ENCODE measurements around the gene DOCK1. TPM values are rescaled to one million over a fixed set of nuclear protein-coding genes. Genes with fewer than 3 reads are reported as not detected.

The DOCK1 gene
- polyA plus RNA-seq, 1 donor: 29.9 TPM

DNA sequence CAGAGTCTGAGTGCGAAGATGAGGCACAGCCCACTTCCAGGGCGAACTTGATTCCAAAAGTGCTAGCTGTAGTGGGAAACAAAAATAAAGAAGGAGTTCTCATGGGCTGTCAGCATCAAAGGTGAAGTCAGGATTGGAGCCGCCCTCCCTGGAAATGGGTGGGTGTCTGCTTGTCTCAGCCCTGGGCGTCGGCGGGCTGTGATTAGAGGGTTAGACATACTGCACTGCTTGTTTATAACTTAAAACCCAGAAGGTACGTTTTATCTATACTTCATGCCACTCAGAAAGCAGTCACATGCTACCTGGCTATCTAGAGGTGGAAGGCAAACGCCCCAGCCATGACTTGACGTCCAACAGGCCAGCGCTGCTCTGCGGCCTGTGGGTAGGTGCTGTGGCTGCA is 535.1 kb downstream of the DOCK1 start:
- DNase-seq: no peak

DNA sequence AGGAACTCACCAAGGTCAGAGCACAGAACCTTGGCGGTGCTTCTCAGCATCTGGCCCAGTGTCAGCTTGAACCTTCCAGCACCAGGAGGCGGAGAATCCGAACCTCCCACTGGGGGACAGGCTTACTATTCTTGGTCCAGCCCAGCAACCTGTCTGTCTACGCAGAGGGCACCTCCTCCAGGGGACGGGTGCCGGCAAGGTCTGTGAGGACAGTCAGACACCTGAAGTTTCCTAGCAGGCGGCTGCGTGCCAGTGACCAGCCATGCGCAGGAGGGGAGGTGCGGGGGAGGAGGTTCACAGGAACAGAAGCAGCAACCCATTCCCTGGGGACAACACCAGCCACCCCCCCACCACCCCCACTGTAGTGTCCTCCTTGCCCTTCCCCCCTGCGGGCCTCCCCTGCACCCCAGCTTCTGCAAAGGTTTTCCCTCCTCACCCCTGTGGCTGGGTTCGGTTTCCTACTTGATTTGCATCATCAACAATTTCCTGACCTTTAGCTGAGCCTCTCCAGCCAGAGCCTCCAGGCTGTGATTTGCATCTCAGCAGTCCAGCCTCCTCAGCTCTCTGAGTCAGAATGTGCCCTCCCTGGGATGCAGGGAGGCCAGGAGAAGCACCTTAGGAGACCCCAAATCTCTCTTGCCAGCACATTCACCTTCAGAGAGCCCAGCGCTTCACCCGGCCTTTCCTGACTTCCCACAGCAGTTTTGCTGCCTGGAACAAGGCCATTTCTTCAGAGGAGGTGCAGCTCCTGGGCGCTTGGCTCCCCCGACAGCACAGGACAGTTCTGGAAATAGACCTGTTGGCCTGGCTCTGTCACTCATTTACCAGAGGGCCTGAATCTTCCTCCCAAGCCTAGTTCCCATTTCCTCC is 536.4 kb downstream of the DOCK1 start:
- no peak for DNase-seq

DNA sequence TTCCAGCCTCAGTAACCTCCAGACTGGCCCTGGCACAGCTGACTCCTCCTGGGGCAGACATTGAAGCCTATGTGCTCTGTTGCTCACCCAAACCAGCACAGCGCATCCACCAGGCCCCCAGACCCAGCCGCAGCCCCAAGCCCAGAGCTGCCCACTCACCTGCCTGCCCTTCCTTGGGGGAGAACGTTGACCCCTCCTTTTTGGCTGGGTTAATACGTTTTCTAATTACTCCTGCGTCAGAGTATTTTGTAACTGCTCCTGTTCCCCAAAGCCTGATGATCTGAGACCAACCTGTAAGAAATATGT is 536.9 kb downstream of the DOCK1 start:
- DNase-seq: no peak

DNA sequence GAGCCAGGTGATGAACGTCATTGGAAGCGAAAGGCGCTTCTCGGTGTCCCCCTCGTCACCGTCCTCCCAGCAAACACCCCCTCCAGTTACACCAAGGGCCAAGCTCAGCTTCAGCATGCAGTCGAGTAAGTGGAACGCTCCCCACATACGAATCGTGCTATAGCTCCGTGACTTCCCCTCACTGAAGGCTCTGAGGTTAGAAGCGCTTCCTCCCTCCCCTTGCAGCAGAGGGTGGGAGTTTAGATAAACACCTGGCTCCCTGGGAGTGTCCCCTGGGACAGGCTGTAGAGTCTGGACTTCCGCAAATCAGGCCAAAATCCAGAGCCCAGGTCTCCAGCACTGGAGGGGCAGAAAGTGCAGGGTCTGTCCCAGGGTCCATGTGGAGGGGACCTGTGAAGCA is 538.9 kb downstream of the DOCK1 start:
- DNase-seq: no peak

DNA sequence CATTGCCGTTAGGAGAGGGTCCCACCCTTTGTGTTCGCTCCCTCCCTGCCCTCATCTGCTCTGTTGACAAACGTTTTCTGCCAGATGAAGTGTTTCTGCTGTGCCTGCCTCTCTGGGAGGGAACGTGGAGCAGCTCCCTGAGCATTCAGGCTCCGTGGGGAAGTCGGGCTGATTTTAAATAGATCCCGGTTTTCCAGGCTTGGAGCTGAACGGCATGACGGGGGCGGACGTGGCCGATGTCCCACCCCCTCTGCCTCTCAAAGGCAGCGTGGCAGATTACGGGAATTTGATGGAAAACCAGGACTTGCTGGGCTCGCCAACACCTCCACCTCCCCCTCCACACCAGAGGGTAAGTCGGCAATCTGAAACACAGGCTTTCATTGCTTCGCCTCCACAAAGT is 542.0 kb downstream of the DOCK1 start:
- no peak for DNase-seq

DNA sequence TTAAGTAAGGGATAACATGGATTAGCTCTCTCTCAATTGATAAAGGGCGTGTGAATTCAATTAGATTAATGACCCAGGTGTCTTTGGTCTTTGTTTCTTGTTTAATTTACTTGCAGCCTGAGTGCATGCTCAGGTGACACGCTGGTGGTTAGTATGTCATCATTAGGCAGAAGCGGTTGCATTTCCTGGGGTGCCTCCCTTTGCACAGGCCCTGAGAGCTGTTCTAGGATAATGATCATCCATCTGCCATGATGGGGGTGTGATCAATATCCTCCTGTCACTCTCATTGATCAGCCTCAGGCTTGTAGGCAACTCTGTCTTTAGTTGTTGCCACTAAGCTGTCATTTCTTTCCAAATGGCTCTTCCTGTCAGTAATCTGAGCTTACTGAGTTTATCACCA is 544.3 kb downstream of the DOCK1 start:
- no peak for DNase-seq

DNA sequence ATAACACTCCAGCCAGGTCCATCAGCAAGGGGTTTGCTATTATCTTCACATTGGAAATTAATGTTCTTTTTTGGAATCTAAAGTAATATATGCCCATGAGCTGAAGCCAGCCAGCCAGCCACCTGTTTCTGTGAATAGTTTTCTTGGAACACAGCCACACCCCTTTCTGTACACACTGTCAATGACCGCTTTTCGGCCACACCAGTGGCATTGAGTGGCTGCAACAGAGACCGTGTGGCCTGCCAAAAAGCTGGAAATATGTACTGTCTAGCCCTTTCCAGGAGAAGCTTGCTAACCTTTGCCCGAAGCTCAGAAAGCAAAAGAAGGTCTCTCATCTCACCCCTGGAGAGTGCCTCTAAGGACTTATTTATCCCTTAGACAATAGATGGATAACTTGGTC is 545.4 kb downstream of the DOCK1 start:
- no peak for DNase-seq

DNA sequence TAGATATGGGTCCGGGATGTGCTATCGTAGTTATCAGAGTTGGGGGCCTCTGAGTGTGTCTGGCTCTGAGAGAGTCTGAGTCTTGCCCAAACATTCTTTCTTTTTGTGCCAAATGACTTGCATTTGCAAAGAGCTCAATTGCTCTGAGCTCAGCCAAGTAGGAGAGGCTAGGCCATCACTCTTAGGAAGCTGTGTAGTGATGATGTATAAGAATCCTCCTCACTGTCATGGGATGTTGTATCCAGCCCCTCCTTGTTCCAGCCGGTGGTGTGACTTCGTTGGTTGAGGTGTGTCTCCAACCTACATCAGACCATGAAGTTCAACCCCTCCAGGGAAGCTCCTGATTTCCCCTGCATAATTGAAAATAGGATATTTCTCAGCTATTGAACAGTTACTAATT is 546.4 kb downstream of the DOCK1 start:
- no peak for DNase-seq

DNA sequence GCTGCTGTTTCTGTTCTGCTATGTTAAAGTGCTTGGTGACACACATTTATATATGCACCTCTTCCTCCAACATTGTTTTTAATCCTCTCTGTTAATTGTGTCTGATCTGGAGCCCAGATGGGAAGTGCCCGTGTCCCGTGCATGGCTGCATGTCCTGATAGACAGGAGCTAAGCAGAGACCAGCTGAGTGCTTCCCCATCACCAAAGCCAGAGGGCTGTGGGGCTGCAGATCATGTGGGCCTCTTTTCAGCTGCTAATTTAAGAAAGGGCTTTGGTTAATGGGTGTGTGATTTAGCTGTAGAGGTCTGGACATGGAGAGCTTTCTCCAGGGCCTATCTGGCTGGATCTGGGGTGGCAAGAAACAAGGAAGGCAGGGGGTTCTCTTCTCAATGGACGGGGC is 547.3 kb downstream of the DOCK1 start:
- DNase-seq: no peak

DNA sequence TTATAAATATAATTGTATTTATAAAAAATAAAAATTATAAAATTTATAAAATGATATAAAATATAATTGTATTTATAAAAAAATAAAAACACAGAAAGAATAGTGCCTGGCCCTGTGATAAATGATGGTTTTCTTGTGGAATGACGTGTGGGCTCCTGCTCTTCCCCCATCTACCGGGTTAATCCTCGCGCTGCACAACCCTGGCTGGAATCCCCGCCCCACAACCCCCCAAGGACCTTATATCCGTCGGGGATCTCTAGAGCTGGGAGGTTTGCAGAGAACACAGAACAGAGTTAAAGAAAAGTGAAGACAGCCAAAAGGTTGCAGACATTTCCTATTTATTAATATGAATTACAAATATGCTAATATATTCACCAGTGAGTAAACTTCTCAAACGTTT is 548.5 kb downstream of the DOCK1 start:
- DNase-seq: no peak

DNA sequence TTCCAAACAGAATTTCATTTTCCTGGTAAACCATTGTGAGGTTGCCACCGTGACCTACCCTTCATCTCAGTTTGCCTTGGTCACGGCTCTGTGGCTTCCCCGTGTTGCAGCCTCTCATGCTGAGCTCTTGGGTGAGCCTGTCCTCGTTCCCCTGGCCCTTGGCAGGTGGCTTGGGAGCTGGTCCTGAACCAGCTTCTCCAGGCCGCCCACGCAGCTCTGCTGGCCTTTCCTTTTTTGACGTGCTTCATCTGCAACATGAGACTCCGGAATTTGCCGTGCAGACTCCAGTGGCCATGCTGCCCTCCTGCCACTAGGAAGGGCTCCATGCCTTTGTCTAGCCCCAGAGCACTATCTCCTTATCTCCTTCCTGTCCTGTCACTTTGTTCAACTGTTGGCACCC is 550.9 kb downstream of the DOCK1 start:
- no peak for DNase-seq

DNA sequence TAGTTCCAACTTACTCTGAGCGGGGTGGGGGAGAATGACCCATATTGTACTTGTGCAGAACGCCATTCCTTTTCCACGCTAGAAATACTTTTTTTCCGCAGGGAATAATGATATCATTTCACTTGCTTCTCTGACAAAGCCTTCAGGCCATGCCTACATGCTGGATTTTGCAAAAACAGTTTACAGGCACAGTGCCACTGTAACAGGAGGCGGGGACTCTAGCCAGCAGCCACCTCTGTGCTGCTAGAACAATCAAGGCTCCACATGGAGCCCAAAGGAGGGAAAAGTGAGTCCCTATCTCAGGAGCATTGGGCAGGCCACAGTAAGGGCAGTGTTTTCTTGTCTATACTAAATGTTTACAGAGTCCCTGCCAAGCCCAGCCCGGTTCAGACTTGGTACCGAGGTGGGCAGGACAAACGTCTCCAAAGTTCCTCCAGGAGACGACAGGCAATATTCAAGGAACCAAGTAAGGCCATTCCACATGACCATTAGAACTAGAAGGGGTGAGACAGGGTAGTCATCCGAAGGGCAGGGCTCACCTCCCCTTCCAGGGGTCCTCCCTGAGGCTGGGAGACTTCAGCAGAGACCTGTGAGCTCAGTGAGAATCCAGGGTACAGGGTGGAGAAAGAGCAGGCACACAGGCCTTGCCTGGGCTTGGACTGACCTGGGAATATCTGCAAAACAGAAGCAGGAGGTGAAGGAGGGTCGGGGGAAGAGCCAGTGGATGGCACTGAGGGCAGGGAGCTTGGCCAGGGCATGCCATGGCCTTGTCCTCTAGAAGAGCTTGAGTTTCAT is 553.0 kb downstream of the DOCK1 start:
- no peak for DNase-seq

DNA sequence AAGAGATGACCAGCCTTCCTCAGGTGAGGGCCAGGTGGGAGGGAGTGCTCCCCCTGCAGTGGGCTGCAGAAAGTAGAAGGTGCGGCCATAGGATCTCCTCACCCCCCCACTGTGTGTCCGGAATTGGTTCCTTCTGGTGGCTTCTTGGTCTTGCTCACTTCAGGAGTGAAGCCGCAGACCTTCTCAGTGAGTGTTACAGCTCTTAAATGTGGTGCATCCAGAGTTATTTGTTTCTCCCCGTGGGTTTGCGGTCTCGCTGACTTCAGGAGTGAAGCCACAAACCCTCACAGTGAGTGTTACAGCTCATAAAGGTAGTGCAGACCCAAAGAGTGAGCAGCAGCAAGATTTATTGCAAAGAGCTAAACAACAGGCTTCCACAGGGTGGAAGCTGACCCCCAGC is 553.6 kb downstream of the DOCK1 start:
- DNase-seq: no peak

DNA sequence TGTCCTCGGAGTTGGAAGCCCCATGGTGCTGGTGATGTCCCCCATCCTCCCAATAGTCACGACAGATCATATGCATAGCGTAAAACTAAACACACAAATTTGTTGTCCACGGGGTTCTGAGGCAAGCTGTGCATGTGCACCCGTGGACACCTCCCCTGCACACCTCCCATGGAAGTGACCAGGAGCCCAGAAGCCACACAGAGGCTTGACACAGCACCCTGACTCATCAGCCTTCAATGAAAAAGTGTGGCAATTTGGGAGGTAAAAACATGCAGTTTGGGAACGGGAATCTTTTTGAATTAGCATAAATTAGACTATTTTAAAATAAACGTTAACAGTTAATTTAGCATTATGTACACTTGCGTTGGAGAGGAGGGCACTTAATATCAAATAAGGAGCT is 554.7 kb downstream of the DOCK1 start:
- DNase-seq: no peak

DNA sequence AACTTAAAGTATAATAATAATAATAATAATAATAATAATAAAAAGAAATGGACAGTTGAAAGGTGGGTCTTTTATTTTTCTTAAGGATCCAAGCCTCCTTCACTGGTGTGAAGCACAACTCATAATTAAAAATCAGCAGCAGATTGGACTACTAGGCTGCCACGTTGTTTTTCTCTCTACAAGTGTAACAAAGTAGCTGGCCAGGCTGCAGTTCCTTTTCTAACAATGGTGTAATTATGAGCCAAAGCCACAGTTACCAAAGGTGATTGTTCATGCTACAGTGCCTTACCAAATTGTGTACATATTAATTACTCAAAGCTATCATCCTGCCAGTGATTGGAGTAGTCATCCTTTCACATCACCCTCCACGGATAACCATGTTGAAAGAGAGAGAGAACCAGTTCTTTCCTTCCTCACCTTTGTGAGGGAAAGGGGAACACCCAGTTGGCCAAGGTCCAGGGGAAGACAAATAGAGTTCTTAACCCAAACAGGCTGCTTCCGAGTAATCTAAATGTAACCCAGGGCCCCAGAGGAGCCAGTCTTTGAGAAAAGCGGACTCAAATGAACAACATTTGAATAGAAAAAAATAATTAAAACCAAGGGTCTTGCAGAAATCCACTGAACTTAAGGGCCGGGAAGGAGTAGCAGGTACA is 557.5 kb downstream of the DOCK1 start:
- DNase-seq: no peak

DNA sequence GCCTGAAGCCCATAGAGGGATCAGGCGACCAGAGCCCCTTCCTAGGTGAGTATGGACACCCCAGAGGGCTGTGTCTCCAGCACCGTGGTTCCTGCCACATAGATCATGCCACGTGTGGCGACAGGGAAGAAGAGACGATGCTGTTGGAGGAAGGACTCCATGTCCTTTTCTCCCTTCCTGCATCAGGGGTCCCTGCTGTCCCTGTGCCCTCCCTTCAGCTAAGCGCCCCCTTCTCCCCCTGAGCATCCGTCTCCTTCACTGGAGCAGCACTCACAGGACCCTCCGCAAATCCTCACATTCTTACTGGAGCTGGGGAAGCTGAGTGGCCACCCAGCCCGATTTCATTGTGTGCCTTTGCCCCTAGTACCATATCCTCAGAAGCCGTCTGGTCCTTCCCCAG is 558.3 kb downstream of the DOCK1 start:
- DNase-seq: no peak

DNA sequence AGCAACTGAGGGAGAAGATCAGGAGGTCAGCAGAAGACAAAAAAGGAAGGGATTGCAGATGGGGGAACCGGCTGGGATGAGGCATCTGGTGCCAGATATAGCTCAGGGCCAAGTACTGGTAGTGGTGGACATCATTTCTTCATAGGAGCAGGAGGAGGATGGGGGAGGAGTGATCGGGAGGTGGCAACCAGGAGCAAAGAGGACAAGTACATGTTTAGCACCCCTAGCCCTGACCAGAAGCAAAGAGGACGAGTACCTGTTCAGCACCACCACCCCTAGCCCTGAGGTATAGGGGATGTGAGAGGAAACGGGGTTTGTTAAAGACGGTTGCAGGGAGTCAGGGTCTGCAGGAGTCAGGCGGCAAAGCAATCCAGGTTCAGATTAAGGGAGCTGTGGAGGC is 559.3 kb downstream of the DOCK1 start:
- no peak for DNase-seq

DNA sequence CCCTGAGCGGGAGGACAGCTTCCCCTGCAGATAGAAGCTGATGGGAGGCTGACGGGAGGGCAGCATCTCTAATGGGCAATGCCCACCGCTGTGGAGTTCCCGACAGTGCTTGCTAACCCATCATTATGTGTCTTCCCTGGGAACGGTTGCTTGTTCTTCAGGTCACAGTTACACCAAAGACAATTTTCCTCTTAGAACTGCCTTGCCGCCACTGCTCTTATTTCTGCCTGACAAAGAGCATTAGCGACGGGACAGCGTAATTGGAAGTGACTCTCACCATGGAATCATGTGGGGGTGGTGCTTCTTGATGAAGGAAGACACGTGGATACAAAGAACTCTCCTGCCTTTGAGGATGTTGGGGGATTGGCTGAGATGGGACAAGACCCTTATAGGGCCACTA is 562.6 kb downstream of the DOCK1 start:
- DNase-seq: no peak

DNA sequence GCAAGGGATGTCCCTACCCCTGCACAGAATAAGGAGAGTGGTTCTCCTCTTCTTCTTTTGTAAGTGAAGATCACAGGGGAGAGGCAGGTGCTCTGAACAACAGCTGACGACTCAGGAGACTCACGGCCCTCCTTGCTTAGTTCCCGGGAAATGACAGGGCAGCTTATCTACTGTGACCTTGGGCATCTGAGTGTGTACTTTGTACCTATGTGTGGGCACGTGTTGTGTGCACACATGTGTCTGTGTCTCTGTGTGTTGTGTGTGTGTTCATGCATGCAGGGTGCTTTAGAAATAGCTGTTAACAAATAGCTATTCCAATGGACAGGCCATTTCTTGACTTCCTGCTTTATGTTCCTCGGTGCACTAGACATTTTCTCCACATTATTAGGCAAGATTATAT is 563.4 kb downstream of the DOCK1 start:
- no peak for DNase-seq

DNA sequence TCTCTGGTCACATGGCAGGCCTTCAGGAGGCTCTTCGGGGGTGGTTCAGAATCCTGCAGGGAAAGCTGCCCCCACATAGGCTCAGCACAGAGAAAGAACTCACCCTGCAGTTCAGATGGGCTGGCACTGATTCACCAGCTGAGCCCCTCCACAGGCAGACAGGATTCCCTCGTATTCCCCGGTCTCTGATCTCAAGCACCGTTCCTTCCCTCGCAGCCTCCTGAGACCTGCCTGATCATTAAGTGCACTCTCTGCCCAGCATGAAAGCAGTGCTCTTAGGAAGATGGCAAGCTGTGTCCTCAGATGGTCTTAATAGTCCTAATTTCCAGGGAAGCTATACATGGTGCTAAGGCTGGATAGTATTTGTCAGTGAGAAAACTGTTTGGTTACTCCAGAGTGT is 565.7 kb downstream of the DOCK1 start:
- no peak for DNase-seq

DNA sequence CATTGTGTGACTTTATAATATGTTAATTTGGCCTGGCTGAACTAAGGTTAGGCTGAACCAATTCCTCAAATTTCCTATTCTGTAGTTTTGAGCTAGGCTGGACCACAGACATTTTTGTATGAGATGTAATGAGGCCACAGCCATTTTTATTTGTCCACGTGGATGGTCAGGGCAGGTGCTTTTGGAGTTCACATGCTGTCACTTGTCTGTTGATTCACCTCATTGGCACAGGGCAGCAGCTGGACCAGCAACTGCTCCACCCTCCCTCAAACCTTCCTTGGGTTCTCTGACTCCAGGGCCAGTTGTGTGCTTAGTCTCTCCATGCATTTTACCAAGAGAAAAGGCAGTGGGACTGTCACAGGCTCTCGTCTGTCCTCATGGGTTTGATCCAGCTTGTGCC is 567.7 kb downstream of the DOCK1 start:
- DNase-seq: no peak

DNA sequence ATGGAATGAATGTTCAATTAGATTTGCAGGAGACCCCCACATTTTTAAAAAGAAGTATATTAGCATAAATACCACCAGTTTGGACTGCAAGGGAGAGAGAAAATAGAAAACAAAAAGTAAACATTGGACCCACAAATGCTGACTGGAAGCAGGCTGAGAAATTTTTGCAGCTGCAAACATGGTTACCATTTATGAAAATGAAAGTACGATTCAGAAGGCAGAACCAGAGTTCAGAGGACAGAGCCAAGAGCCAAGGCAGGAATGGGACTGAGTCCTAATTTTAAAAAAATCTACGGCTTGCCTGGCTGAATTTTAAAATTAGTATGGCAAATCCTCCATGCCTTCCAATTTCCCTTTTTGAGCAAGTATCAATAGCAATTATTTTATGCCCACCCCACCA is 569.3 kb downstream of the DOCK1 start:
- no peak for DNase-seq

DNA sequence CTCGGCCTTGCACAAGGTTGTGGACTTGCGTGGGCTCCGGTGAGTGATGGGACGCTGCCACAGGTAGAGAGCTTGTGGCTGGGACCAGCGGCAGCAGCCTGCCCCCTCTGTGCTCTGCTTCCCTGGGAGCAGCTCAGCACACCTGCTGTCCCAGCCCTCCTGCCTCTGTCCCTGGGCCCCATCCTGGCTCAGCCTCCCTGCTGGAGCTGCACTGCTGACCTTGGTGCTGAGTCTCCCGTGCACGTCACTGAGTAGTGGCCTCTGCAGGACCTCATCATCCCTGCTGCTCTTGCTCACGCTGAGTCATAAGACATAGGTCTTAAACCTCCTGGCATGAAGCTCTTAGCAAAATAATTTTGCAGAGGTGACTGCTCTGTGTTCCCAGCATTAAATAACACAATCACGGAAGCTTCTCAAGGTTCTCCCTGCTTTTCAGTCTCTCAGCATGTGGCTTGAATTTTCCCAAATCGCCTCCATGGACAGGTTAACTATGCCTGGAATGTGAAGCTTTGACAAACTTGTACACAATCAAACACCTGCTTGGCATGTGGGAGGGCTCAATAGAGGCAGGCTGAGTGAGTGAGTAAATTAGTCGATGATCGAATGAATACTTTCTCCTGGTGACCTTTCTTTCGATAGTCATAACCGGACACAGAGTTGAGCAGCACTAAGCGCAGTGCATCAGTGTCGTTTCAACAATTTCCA is 580.1 kb downstream of the DOCK1 start:
- DNase-seq: no peak

Data from hindlimb muscle (tissue), 1 donor.